Transverse colon (tissue), 4 donors: Measurements from ENCODE around the gene PLA1A.

ENCODE experiments used
- CTCF ChIP-seq, 5 experiments: fragments of 200-600 bp in 3 of 5; fragments of 450-650 bp in 2 of 5; sonication (generic) in 3 of 5; IDR thresholded peaks; 1 replicate in 2 of 5; 2 replicates in 3 of 5; pipeline ENCODE4 v1.5.1; 2016 to 2017; ENCODE audit warnings: antibody characterized with exemption in 5 of 5, inconsistent platforms in 3 of 5, mild to moderate bottlenecking in 2 of 5, moderate library complexity in 1 of 5
- EP300 ChIP-seq: sonication (generic); formaldehyde crosslinking; IDR thresholded peaks from one replicate; pipeline ENCODE4 v1.6.1; 2017; ENCODE audit warnings: antibody characterized with exemption, low read depth
- POLR2A ChIP-seq: fragments of 450-650 bp; IDR thresholded peaks from one replicate; pipeline ENCODE4 v1.6.1; 2016; ENCODE audit warnings: antibody characterized with exemption, mild to moderate bottlenecking, moderate library complexity
- POLR2AphosphoS5 ChIP-seq, 3 donors: sonication (generic); formaldehyde crosslinking; IDR thresholded peaks; one replicate each; pipeline ENCODE4 v1.6.1; 2016; ENCODE audit warnings: antibody characterized with exemption in 3 of 3

GRCh38 chr3:119601154-119601553 is 3.5 kb downstream of the PLA1A start:
- TF ChIP-seq CTCF (IDR thresholded peaks at IDR 0.05), result no peak
- TF ChIP-seq POLR2AphosphoS5 (IDR thresholded peaks at IDR 0.05), result no peak
- TF ChIP-seq POLR2A, result no peak
- TF ChIP-seq EP300, result no peak
